Hematopoietic multipotent progenitor cell (in vitro differentiated cells): Measurements from ENCODE around the gene ZC3H14. TPM values are rescaled to one million over a fixed set of nuclear protein-coding genes. Genes with fewer than 3 reads are reported as not detected.
"Not testable (repeated sequence)": the region's sequence is repeated elsewhere in the genome, so short reads cannot be mapped to it uniquely, and the experiment has no call there.

Experiments
- DNase-seq, 3 donors: peaks; one replicate each; pipeline ENCODE4 v3.0.0-alpha.2; 2011 to 2015; ENCODE audit warnings: low read depth in 2 of 3, low spot score in 2 of 3
- total RNA-seq: library from RNA; depleted of rRNA; stranded (reverse); fragments of >200 nt; gene quantifications from one replicate; pipeline ENCODE4 v1.2.3, GENCODE V29; 2012

Gene ZC3H14
- total RNA-seq, result 35.8 TPM

- DNase-seq, result peak; percentile 85 to 91 (median 89)
Measured at GRCh38 chr14:88562831-88563686, at the start of gene ZC3H14. Gene ZC3H14, plus strand, starts transcription at chr14:88563037. Its CDS starts 97 bp downstream, at chr14:88563134.

GRCh38 chr14:88515499-88516221 is 47.2 kb upstream of the ZC3H14 start:
- no peak for DNase-seq

GRCh38 chr14:88516861-88517357 is 45.9 kb upstream of the ZC3H14 start:
- no peak for DNase-seq

- no peak for DNase-seq
Measured at GRCh38 chr14:88518592-88519512, 44.0 kb upstream of the ZC3H14 start.

- DNase-seq, result no peak
Measured at GRCh38 chr14:88519907-88520306, 42.9 kb upstream of the ZC3H14 start.

GRCh38 chr14:88521818-88522217 is 41.0 kb upstream of the ZC3H14 start:
- no peak for DNase-seq

GRCh38 chr14:88522393-88522792 is 40.4 kb upstream of the ZC3H14 start:
- DNase-seq, result no peak

- not testable (repeated sequence) for DNase-seq
Measured at GRCh38 chr14:88529889-88530288, 32.9 kb upstream of the ZC3H14 start.

GRCh38 chr14:88533064-88533602 is 29.7 kb upstream of the ZC3H14 start:
- no peak for DNase-seq

GRCh38 chr14:88535149-88535548 is 27.7 kb upstream of the ZC3H14 start:
- DNase-seq, result no peak

GRCh38 chr14:88535813-88536212 is 27.0 kb upstream of the ZC3H14 start:
- no peak for DNase-seq

GRCh38 chr14:88541324-88541723 is 21.5 kb upstream of the ZC3H14 start:
- no peak for DNase-seq

- DNase-seq, result no peak
Measured at GRCh38 chr14:88542857-88543795, 19.7 kb upstream of the ZC3H14 start.

GRCh38 chr14:88545256-88545655 is 17.6 kb upstream of the ZC3H14 start:
- no peak for DNase-seq

GRCh38 chr14:88546621-88547385 is 16.0 kb upstream of the ZC3H14 start:
- no peak for DNase-seq

- no peak for DNase-seq
Measured at GRCh38 chr14:88547386-88547780, 15.5 kb upstream of the ZC3H14 start.

GRCh38 chr14:88550078-88550477 is 12.8 kb upstream of the ZC3H14 start:
- no peak for DNase-seq

- DNase-seq, result peak in 1 of 3 donors; percentile 57
Measured at GRCh38 chr14:88551094-88551870, 11.6 kb upstream of the ZC3H14 start.
